KBM-7 (cell line): ENCODE data around the gene CCSER2.
A peak's percentile ranks its signal among the peaks of the same experiment; 100 is the strongest.

ENCODE experiments used
- DNase-seq: peaks from one replicate; pipeline ENCODE4 v3.0.0-alpha.2; 2015
- in situ Hi-C: fragments of 300-500 bp; cut with MboI; formaldehyde crosslinking; loops from 2 replicates; pipeline ENCODE4 v1.14.3; 2020; ENCODE audit warnings: low sequenced_read_pairs, low pct_unique_long_range_greater_than_20kb, mixed read lengths

Gene CCSER2

GRCh38 chr10:84546609-84547008 is 218.2 kb downstream of the CCSER2 start:
- in situ Hi-C loops = loop anchor here (10.0 to 25.0 kb wide), 2 partner anchors 184 to 282 kb away; no protein-coding TSS in a partner anchor

GRCh38 chr10:84547616-84548015 is 219.2 kb downstream of the CCSER2 start:
- no peak for DNase-seq
- in situ Hi-C loops = loop anchor here (10.0 to 25.0 kb wide), 2 partner anchors 185 to 283 kb away; no protein-coding TSS in a partner anchor

More at GRCh38 chr10:84546609-84547008, 218.2 kb downstream of the CCSER2 start:
- no peak for DNase-seq

- DNase-seq = peak; percentile 22
- in situ Hi-C loops = loop anchor here (10.0 to 25.0 kb wide), 2 partner anchors 187 to 284 kb away; no protein-coding TSS in a partner anchor
Measured at GRCh38 chr10:84548869-84549268, 220.5 kb downstream of the CCSER2 start.

- no peak for DNase-seq
- in situ Hi-C loops = loop anchor here (10.0 to 25.0 kb wide), 2 partner anchors 187 to 285 kb away; no protein-coding TSS in a partner anchor
Measured at GRCh38 chr10:84549368-84550165, 221.2 kb downstream of the CCSER2 start.

GRCh38 chr10:84550756-84551436 is 222.5 kb downstream of the CCSER2 start:
- in situ Hi-C loops = no loop called here
- no peak for DNase-seq

GRCh38 chr10:84551437-84552120 is 223.2 kb downstream of the CCSER2 start:
- DNase-seq = no peak
- in situ Hi-C loops = no loop called here

GRCh38 chr10:84552478-84552877 is 224.1 kb downstream of the CCSER2 start:
- in situ Hi-C loops = no loop called here
- DNase-seq = no peak

- in situ Hi-C loops = no loop called here
- DNase-seq = no peak
Measured at GRCh38 chr10:84562592-84562991, 234.2 kb downstream of the CCSER2 start.

- no peak for DNase-seq
- in situ Hi-C loops = no loop called here
Measured at GRCh38 chr10:84563355-84563754, 235.0 kb downstream of the CCSER2 start.

- in situ Hi-C loops = no loop called here
- peak; percentile 84 for DNase-seq
Measured at GRCh38 chr10:84563868-84564267, 235.5 kb downstream of the CCSER2 start.

- DNase-seq = no peak
- in situ Hi-C loops = no loop called here
Measured at GRCh38 chr10:84565881-84566582, 237.6 kb downstream of the CCSER2 start.

- in situ Hi-C loops = no loop called here
- DNase-seq = no peak
Measured at GRCh38 chr10:84567133-84567532, 238.7 kb downstream of the CCSER2 start.
